SJSA1 (cell line): ENCODE results near the gene C5orf63. TPM values are rescaled to one million over a fixed set of nuclear protein-coding genes. Genes with fewer than 3 reads are reported as not detected.
"Not testable (repeated sequence)": the region's sequence is repeated elsewhere in the genome, so short reads cannot be mapped to it uniquely, and the experiment has no call there.

Source experiments
- DNase-seq, 2 experiments: peaks; one replicate each; pipeline ENCODE4 v3.0.0-alpha.2; 2015 to 2020; ENCODE audit warnings: low spot score in 2 of 2, low read depth in 1 of 2
- H3K27ac ChIP-seq: fragments of 250-450 bp; sonication (Bioruptor Pico); 2 replicates; pipeline ENCODE4 v1.5.1; 2020; ENCODE audit warnings: mild to moderate bottlenecking, moderate library complexity
- H3K27me3 ChIP-seq: fragments of 250-450 bp; sonication (Bioruptor Pico); replicated peaks from 2 replicates; pipeline ENCODE4 v1.5.1; 2020; ENCODE audit warnings: mild to moderate bottlenecking, moderate library complexity
- H3K36me3 ChIP-seq: fragments of 250-450 bp; sonication (Bioruptor Pico); 2 replicates; pipeline ENCODE4 v1.5.1; 2020; ENCODE audit warnings: mild to moderate bottlenecking
- H3K4me1 ChIP-seq: fragments of 250-450 bp; sonication (Bioruptor Pico); replicated peaks from 2 replicates; pipeline ENCODE4 v1.6.1; 2021; ENCODE audit warnings: mild to moderate bottlenecking
- H3K4me3 ChIP-seq: fragments of 250-450 bp; sonication (Bioruptor Pico); 2 replicates; pipeline ENCODE4 v1.5.1; 2020; ENCODE audit warnings: mild to moderate bottlenecking
- H3K9me3 ChIP-seq: fragments of 250-450 bp; sonication (Bioruptor Pico); replicated peaks from 2 replicates; pipeline ENCODE4 v1.5.1; 2020; ENCODE audit warnings: mild to moderate bottlenecking
- total RNA-seq: library from RNA; depleted of rRNA; stranded (reverse); fragments of >200 nt; shearing (Covaris generic); gene quantifications from 2 replicates; pipeline ENCODE4 v1.2.3, GENCODE V29; 2014; rRNA removed

The C5orf63 gene
- 0.03 and 1.9 TPM in 2 replicates for total RNA-seq

- Histone ChIP-seq H3K27me3 (peaks cover 6% of the 10 kb centered on the region; the same call in 1 of the 2 replicates), H3K27ac (no peak within 1 kb of the TSS), H3K4me1 (no peaks in the 10 kb centered on the region), H3K4me3 (peak within 1 kb of the TSS; percentile 38), H3K36me3 (no peaks in the 10 kb centered on the region), H3K9me3 (no peaks in the 10 kb centered on the region)
- peak in 1 of 2 experiments; percentile 26 for DNase-seq
These were observed at the start of gene C5orf63 for GRCh38 chr5:127072861-127073846. C5orf63 (minus strand) TSS chr5:127073502; CDS start chr5:127058995, 14,507 bp downstream.

- Histone ChIP-seq H3K27ac (no peak overlapping the region), H3K9me3 (no peaks in the 10 kb centered on the region; the same call in 1 of the 2 replicates), H3K27me3 (no peaks in the 10 kb centered on the region; the same call in 1 of the 2 replicates), H3K4me3 (no peak overlapping the region), H3K36me3 (no peaks in the 10 kb centered on the region), H3K4me1 (no peaks in the 10 kb centered on the region)
- no peak for DNase-seq
These were observed 39.1 kb upstream of the C5orf63 start for GRCh38 chr5:127112347-127112864.

- Histone ChIP-seq H3K9me3 (no peaks in the 10 kb centered on the region; the same call in 1 of the 2 replicates), H3K4me3 (no peak overlapping the region), H3K27ac (no peak overlapping the region), H3K36me3 (no peaks in the 10 kb centered on the region), H3K4me1 (no peaks in the 10 kb centered on the region), H3K27me3 (no peaks in the 10 kb centered on the region; the same call in 1 of the 2 replicates)
- DNase-seq = no peak
These were observed 37.8 kb upstream of the C5orf63 start for GRCh38 chr5:127111112-127111511.

- not testable (repeated sequence) for H3K36me3 ChIP-seq, H3K4me1 ChIP-seq, H3K27ac ChIP-seq, H3K9me3 ChIP-seq, DNase-seq, H3K4me3 ChIP-seq, H3K27me3 ChIP-seq
These were observed 35.4 kb upstream of the C5orf63 start for GRCh38 chr5:127108624-127109260.

GRCh38 chr5:127101935-127102334 lies 28.6 kb upstream of the C5orf63 start:
- Histone ChIP-seq H3K9me3 (no peaks in the 10 kb centered on the region), H3K4me3 (no peak overlapping the region), H3K4me1 (no peaks in the 10 kb centered on the region), H3K27ac (no peak overlapping the region), H3K36me3 (no peaks in the 10 kb centered on the region), H3K27me3 (no peaks in the 10 kb centered on the region)
- DNase-seq = no peak

- no peaks in the 10 kb centered on the region for H3K36me3 ChIP-seq
- DNase-seq = no peak
- no peak overlapping the region for H3K4me3 ChIP-seq
- no peaks in the 10 kb centered on the region for H3K27me3 ChIP-seq
- no peaks in the 10 kb centered on the region for H3K4me1 ChIP-seq
- H3K9me3 ChIP-seq = no peaks in the 10 kb centered on the region
- no peak overlapping the region for H3K27ac ChIP-seq
These were observed 28.2 kb upstream of the C5orf63 start for GRCh38 chr5:127101533-127101932.

- Histone ChIP-seq H3K27me3 (no peaks in the 10 kb centered on the region), H3K4me1 (no peaks in the 10 kb centered on the region), H3K4me3 (no peak overlapping the region)
These were observed 24.9 kb upstream of the C5orf63 start for GRCh38 chr5:127098241-127098640.

GRCh38 chr5:127097278-127097677 lies 24.0 kb upstream of the C5orf63 start:
- H3K4me1 ChIP-seq = no peaks in the 10 kb centered on the region
- H3K27me3 ChIP-seq = no peaks in the 10 kb centered on the region
- H3K4me3 ChIP-seq = no peak overlapping the region
- no peak overlapping the region for H3K27ac ChIP-seq
- no peaks in the 10 kb centered on the region for H3K9me3 ChIP-seq
- DNase-seq = no peak
- H3K36me3 ChIP-seq = no peaks in the 10 kb centered on the region

More at GRCh38 chr5:127098241-127098640, 24.9 kb upstream of the C5orf63 start:
- H3K27ac ChIP-seq = no peak overlapping the region
- H3K9me3 ChIP-seq = no peaks in the 10 kb centered on the region
- H3K36me3 ChIP-seq = no peaks in the 10 kb centered on the region
- DNase-seq = no peak

- Histone ChIP-seq H3K9me3 (no peaks in the 10 kb centered on the region), H3K36me3 (no peaks in the 10 kb centered on the region), H3K27me3 (no peaks in the 10 kb centered on the region), H3K4me3 (no peak overlapping the region), H3K27ac (no peak overlapping the region), H3K4me1 (no peaks in the 10 kb centered on the region)
- no peak for DNase-seq
These were observed 23.2 kb upstream of the C5orf63 start for GRCh38 chr5:127096328-127096993.

- Histone ChIP-seq H3K4me3 (no peak overlapping the region), H3K4me1 (no peaks in the 10 kb centered on the region), H3K36me3 (no peaks in the 10 kb centered on the region), H3K27me3 (no peaks in the 10 kb centered on the region), H3K9me3 (no peaks in the 10 kb centered on the region), H3K27ac (no peak overlapping the region)
- DNase-seq = no peak
These were observed 21.0 kb upstream of the C5orf63 start for GRCh38 chr5:127094161-127094814.

- no peak for DNase-seq
- Histone ChIP-seq H3K27me3 (no peaks in the 10 kb centered on the region), H3K27ac (no peak overlapping the region)
These were observed 19.4 kb upstream of the C5orf63 start for GRCh38 chr5:127092690-127093089.

GRCh38 chr5:127089191-127089590 lies 15.9 kb upstream of the C5orf63 start:
- no peaks in the 10 kb centered on the region for H3K9me3 ChIP-seq
- H3K36me3 ChIP-seq = no peaks in the 10 kb centered on the region
- peaks cover 3% of the 10 kb centered on the region; the same call in 1 of the 2 replicates for H3K4me1 ChIP-seq
- H3K27me3 ChIP-seq = no peaks in the 10 kb centered on the region
- no peak overlapping the region for H3K4me3 ChIP-seq
- no peak for DNase-seq
- H3K27ac ChIP-seq = no peak overlapping the region

More at GRCh38 chr5:127092690-127093089, 19.4 kb upstream of the C5orf63 start:
- Histone ChIP-seq H3K9me3 (no peaks in the 10 kb centered on the region), H3K4me1 (peaks cover 3% of the 10 kb centered on the region; the same call in 1 of the 2 replicates), H3K4me3 (no peak overlapping the region), H3K36me3 (no peaks in the 10 kb centered on the region)

GRCh38 chr5:127088251-127088650 lies 14.9 kb upstream of the C5orf63 start:
- no peak overlapping the region for H3K4me3 ChIP-seq
- no peaks in the 10 kb centered on the region for H3K36me3 ChIP-seq
- peak in 1 of 2 experiments; percentile 38 for DNase-seq
- H3K27ac ChIP-seq = no peak overlapping the region
- H3K27me3 ChIP-seq = peaks cover under 1% of the 10 kb centered on the region; the same call in 1 of the 2 replicates
- peaks cover 3% of the 10 kb centered on the region; the same call in 1 of the 2 replicates for H3K4me1 ChIP-seq
- H3K9me3 ChIP-seq = no peaks in the 10 kb centered on the region
